Tibial nerve (tissue), 3 donors: ENCODE results near the gene EPN3.

Experiments used
- EP300 ChIP-seq, 2 donors: sonication (generic); formaldehyde crosslinking; IDR thresholded peaks; one replicate each; pipeline ENCODE4 v1.6.1; 2017; ENCODE audit warnings: antibody characterized with exemption in 2 of 2, mild to moderate bottlenecking in 1 of 2
- POLR2A ChIP-seq, 2 donors: fragments of 450-650 bp; IDR thresholded peaks; one replicate each; pipeline ENCODE4 v1.6.1; 2017; ENCODE audit warnings: antibody characterized with exemption in 2 of 2, mild to moderate bottlenecking in 2 of 2, moderate library complexity in 2 of 2

GRCh38 chr17:50568659-50569058 lies 36.1 kb downstream of the EPN3 start:
- TF ChIP-seq EP300 (IDR thresholded peaks at IDR 0.05) (no peak), POLR2A (IDR thresholded peaks at IDR 0.05) (no peak)
